DND-41 (cell line): ENCODE data around the gene DNAI4.

Experiments
- ATAC-seq: fragments of 200-7000 bp; cut with Tn5 transposase; 3 replicates; pipeline ENCODE4 v1.9.1; 2021; ENCODE audit warnings: low read depth; ENCODE audit not compliant: insufficient read depth
- DNase-seq: peaks from one replicate; pipeline ENCODE4 v3.0.0-alpha.2; 2020
- H2AFZ ChIP-seq: 2 replicates; pipeline ENCODE4 v1.6.0; 2012; ENCODE audit warnings: low read depth, low read length
- H3K27ac ChIP-seq: 2 replicates; pipeline ENCODE4 v1.5.1; 2012; ENCODE audit warnings: low read length, inconsistent platforms
- H3K27me3 ChIP-seq: fragments of 200-600 bp; sonication (generic); 2 replicates; pipeline ENCODE4 v1.6.0; 2012; ENCODE audit warnings: low read length, mild to moderate bottlenecking, inconsistent platforms; ENCODE audit not compliant: insufficient read depth, poor library complexity
- H3K36me3 ChIP-seq: 2 replicates; pipeline ENCODE4 v1.5.1; 2012; ENCODE audit warnings: low read length, inconsistent platforms; ENCODE audit not compliant: insufficient read depth
- H3K4me1 ChIP-seq: 2 replicates; pipeline ENCODE4 v1.5.1; 2012; ENCODE audit warnings: mild to moderate bottlenecking, low read length; ENCODE audit not compliant: insufficient read depth
- H3K4me2 ChIP-seq: 2 replicates; pipeline ENCODE4 v1.6.0; 2012; ENCODE audit warnings: mild to moderate bottlenecking, moderate library complexity, low read length, inconsistent platforms; ENCODE audit not compliant: insufficient read depth
- H3K4me3 ChIP-seq, 2 experiments: fragments of 200-600 bp in 1 of 2; shearing (Covaris generic) in 1 of 2; 2 replicates each; pipeline ENCODE4 v1.5.1; 2012 to 2016; ENCODE audit warnings: inconsistent platforms in 2 of 2, low read length in 2 of 2, mild to moderate bottlenecking in 2 of 2, low read depth in 1 of 2, moderate library complexity in 1 of 2
- H3K79me2 ChIP-seq: 2 replicates; pipeline ENCODE4 v1.6.0; 2012; ENCODE audit warnings: low read length, inconsistent platforms; ENCODE audit not compliant: insufficient read depth
- H3K9ac ChIP-seq: 2 replicates; pipeline ENCODE4 v1.6.0; 2012; ENCODE audit warnings: low read depth, mild to moderate bottlenecking, inconsistent platforms, low read length, moderate library complexity
- H3K9me3 ChIP-seq: 2 replicates; pipeline ENCODE4 v1.5.1; 2012; ENCODE audit warnings: low read length, moderate library complexity, mild to moderate bottlenecking, inconsistent platforms; ENCODE audit not compliant: insufficient read depth, severe bottlenecking
- H4K20me1 ChIP-seq: 2 replicates; pipeline ENCODE4 v1.6.0; 2012; ENCODE audit warnings: low read length; ENCODE audit not compliant: insufficient read depth
- CTCF ChIP-seq: IDR thresholded peaks from 2 replicates; pipeline ENCODE4 v1.5.1; 2012; ENCODE audit warnings: borderline replicate concordance, low read length, moderate library complexity, mild to moderate bottlenecking; ENCODE audit not compliant: poor library complexity, severe bottlenecking; ENCODE audit errors: extremely low read depth
- EZH2 ChIP-seq: IDR thresholded peaks from 3 replicates; pipeline ENCODE4 v1.6.1; 2012; ENCODE audit warnings: borderline replicate concordance, low read depth, mild to moderate bottlenecking, moderate library complexity, low read length, inconsistent platforms; ENCODE audit not compliant: severe bottlenecking

DNAI4 gene

DNA sequence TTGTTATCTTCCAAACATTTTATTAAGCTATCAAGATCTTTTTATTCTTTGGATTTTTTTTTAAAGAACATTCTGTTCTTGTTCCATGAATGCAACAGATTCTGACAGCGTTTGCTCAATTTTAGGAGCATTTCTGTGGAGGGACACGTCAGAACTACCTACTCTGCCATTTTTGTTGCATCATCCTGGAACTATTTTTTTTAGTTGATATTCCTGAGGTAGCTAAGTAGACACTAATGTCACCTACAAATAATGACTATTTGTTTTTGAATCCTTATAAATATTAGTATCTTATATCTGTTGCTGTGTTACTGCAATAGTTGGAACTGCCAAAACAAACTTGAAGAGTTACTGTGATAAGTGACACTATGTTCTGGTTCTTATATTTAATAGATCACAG, 57.2 kb downstream of the DNAI4 start:
- Histone ChIP-seq H2AFZ (no peak overlapping the region), H3K4me1 (no peaks in the 10 kb centered on the region), H3K36me3 (no peaks in the 10 kb centered on the region), H3K9me3 (no peaks in the 10 kb centered on the region), H3K4me2 (no peak overlapping the region), H4K20me1 (no peaks in the 10 kb centered on the region), H3K79me2 (no peaks in the 10 kb centered on the region), H3K27me3 (no peaks in the 10 kb centered on the region), H3K4me3 (no peak overlapping the region), H3K9ac (no peak overlapping the region), H3K27ac (no peak overlapping the region)
- DNase-seq (no peak), ATAC-seq (no peak)
- TF ChIP-seq CTCF: no peak
- TF ChIP-seq EZH2: no peak

GRCh38 chr1:66860529-66860928, 64.1 kb downstream of the DNAI4 start:
- no peaks in the 10 kb centered on the region for H3K27me3 ChIP-seq
- no peak for DNase-seq
- H3K9me3 ChIP-seq: no peaks in the 10 kb centered on the region
- H2AFZ ChIP-seq: no peak overlapping the region
- no peaks in the 10 kb centered on the region for H3K36me3 ChIP-seq
- no peak overlapping the region for H3K27ac ChIP-seq
- H3K4me2 ChIP-seq: no peak overlapping the region
- TF ChIP-seq EZH2 (no peak), CTCF (no peak)
- no peak overlapping the region for H3K9ac ChIP-seq
- no peaks in the 10 kb centered on the region for H3K79me2 ChIP-seq
- ATAC-seq: no peak
- no peaks in the 10 kb centered on the region for H4K20me1 ChIP-seq
- no peak overlapping the region for H3K4me3 ChIP-seq
- H3K4me1 ChIP-seq: no peaks in the 10 kb centered on the region

DNA sequence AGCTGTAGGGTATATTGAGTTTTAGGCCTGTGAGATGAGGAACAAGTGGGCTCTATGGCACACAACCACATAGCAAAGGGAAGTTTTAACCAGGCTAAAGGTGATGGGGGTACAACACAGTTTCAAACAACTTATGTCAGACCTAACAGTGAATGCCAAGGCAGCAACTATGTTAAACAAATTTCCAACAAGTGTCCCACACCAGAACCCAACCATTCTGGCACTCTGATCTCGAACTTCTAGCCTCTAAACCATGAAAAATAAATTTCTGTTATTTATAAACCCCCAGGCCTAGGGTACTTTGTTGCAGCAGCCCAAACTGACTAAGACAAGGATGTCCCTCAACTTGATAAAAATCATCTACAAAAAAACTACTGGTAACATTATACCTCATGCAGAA, 71.3 kb downstream of the DNAI4 start:
- no peaks in the 10 kb centered on the region for H3K79me2 ChIP-seq
- no peak overlapping the region for H3K4me2 ChIP-seq
- H2AFZ ChIP-seq: no peak overlapping the region
- TF ChIP-seq EZH2 (no peak), CTCF (no peak)
- DNase-seq (no peak), ATAC-seq (no peak)
- H4K20me1 ChIP-seq: no peaks in the 10 kb centered on the region
- no peak overlapping the region for H3K27ac ChIP-seq
- no peaks in the 10 kb centered on the region for H3K4me1 ChIP-seq
- no peak overlapping the region for H3K4me3 ChIP-seq
- no peaks in the 10 kb centered on the region for H3K36me3 ChIP-seq
- no peak overlapping the region for H3K9ac ChIP-seq
- no peaks in the 10 kb centered on the region for H3K27me3 ChIP-seq
- H3K9me3 ChIP-seq: no peaks in the 10 kb centered on the region

GRCh38 chr1:66852870-66853269, 71.8 kb downstream of the DNAI4 start:
- DNase-seq (no peak), ATAC-seq (no peak)
- H3K4me1 ChIP-seq: no peaks in the 10 kb centered on the region
- H3K79me2 ChIP-seq: no peaks in the 10 kb centered on the region
- no peaks in the 10 kb centered on the region for H3K36me3 ChIP-seq
- no peak for TF ChIP-seq EZH2
- TF ChIP-seq CTCF: no peak
- no peak overlapping the region for H3K4me2 ChIP-seq
- H3K9ac ChIP-seq: no peak overlapping the region
- no peak overlapping the region for H2AFZ ChIP-seq
- H4K20me1 ChIP-seq: no peaks in the 10 kb centered on the region
- no peaks in the 10 kb centered on the region for H3K27me3 ChIP-seq
- no peak overlapping the region for H3K27ac ChIP-seq
- H3K9me3 ChIP-seq: no peaks in the 10 kb centered on the region
- no peak overlapping the region for H3K4me3 ChIP-seq
